GM18870 (cell line): ENCODE results near the gene DSE.
A peak's percentile ranks its signal among the peaks of the same experiment; 100 is the strongest.

ENCODE experiments used
- ATAC-seq: cut with Tn5 transposase; IDR thresholded peaks from one replicate; pipeline ENCODE4 v1.9.1; 2021; ENCODE audit warnings: moderate library complexity; ENCODE audit not compliant: unreplicated experiment

The DSE gene

GRCh38 chr6:116359131-116359530 lies 11.6 kb upstream of the DSE start:
- no peak for ATAC-seq

DNA sequence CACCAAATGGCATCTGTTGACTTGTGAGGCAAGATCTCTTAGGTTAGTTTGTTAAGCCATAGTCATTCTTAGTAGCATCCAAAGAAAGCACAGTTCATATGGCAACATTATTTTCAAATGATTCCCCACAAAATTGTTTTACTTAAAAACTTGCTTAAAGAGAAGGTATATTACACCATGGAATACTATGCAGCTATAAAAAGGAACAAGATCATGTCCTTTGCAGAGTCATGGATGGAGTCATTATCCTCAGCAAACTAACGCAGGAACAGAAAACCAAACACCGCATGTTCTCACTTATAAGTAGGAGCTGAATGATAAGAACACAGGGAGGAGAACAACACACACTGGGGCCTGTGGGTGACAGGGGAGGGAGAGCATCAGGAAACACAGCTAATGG lies 10.9 kb upstream of the DSE start:
- no peak for ATAC-seq

GRCh38 chr6:116362276-116362675 lies 8.5 kb upstream of the DSE start:
- no peak for ATAC-seq

GRCh38 chr6:116363759-116364158 lies 7.0 kb upstream of the DSE start:
- ATAC-seq = no peak

GRCh38 chr6:116364321-116364720 lies 6.4 kb upstream of the DSE start:
- no peak for ATAC-seq

GRCh38 chr6:116365743-116366142 lies 5.0 kb upstream of the DSE start:
- ATAC-seq = no peak

GRCh38 chr6:116366740-116367275 lies 3.9 kb upstream of the DSE start:
- ATAC-seq = no peak

- peak; percentile 55 for ATAC-seq
Observed at GRCh38 chr6:116369540-116369939, 1.2 kb upstream of the DSE start.

DNA sequence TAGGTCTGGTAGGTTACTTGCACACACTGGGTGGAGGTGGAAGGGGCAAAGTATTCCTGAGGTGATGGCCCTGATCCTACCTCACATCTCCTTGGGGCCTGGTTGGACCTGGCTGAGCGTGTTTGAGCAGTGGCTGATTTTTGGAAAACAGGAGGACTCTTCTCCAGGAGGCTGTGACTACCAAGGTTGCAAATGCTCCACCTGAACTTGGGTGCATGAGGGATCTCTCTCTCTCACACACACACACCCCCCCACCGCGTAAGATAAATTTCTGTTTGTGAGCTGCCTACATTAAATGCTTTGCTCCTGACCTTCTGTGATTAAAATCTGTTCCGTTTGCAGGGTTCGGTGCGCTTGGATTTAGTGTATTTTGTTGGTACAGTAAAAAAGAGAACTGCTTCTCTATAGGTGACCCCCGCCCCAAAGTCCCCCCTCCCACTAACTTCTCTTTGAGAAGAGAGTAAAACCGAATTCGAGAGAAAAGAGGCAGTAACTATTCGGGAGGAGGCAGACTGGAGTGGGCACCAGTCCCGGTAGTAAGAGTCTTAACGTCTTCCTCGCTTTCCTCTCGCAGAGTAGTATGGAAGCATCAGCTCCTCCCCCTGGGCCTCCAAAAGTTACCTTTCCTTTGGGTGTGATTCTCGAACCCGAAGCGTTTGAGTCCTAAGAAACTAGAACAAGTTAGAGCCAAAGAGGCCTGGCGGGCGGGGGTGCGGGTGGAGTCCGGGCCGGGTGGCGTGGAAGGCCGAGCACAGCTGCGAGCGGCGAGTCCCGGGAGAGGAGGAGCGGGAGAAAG lies 585 bp upstream of the DSE start:
- peak; percentile 35 for ATAC-seq

- peak; percentile 20 for ATAC-seq
Observed at GRCh38 chr6:116371120-116371917, 572 bp downstream of the DSE start.

GRCh38 chr6:116371918-116372209 lies 1.1 kb downstream of the DSE start:
- no peak for ATAC-seq

DNA sequence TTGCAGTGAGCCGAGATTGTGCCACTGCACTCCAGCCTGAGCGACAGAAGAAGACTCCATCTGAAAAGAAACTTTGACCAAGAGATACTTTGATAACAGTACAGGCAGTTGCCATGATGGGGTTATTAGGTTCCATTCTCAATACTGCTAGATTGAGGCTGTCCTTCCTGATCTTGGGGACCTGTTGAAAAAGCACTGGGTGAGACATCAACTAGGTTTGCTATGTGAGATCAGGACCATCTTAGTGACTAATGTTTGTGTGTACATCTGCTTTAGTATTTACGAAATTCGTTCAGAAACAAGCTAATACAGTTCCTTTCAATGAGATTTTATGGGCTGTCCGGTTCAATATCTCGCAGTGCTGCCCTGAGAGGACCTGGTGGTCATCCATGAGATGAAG lies 2.6 kb downstream of the DSE start:
- no peak for ATAC-seq

DNA sequence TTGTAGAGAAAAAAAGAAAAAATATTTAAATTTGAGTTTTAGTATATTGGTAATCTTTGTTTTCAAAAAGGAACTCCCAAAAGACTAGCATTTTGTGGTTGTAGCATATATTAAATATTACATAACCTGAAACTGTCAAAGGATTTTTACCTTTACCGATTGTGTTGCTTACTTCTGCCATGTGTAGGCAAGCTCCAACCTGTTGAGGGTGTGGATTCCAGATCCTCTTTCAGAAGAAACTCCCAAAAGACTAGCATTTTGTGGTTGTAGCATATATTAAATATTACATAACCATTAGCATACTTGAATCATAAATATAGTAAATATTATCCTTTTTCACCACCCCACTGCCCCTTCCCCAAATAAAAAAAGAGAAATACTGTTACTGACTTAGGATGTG lies 3.2 kb downstream of the DSE start:
- no peak for ATAC-seq

- no peak for ATAC-seq
Observed at GRCh38 chr6:116374586-116374985, 3.8 kb downstream of the DSE start.

DNA sequence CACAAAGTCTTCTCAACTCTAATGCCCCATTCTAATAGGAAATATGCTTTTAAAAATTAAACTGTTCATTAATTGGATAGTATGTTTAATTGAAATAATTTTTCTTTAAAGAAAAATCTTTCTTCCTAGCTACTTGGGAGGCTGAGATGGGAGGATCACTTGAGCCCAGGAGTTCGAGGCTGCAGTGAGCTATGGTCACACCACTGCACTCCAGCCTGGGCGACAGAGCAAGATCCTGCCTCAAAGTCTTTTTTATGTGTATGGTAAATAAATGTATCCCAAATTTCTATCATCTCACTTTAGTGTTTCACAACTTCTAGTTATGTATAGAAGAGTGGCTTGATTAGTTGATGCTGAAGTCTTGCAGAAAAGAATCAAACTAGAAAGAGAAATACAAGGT lies 4.5 kb downstream of the DSE start:
- ATAC-seq = no peak

DNA sequence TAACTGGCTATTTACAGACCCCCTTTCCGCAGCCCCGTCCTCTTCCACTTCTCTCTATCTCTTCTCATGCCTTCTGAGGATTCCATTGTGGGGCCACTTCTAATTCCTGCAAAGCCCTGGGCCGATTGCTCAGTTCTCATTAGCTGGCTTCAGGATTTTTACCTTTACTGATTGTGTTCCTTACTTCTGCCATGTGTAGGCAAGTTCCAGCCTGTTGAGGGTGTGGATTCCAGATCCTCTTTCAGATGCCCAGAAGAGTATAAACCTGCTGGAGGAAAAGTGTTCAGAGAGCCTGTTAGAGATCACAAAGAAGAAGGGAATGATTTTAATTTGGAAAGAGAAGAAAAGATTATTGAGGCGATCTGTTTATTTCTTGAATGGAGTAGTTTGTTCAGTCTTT lies 5.4 kb downstream of the DSE start:
- ATAC-seq = no peak

GRCh38 chr6:116379764-116380163 lies 9.0 kb downstream of the DSE start:
- no peak for ATAC-seq

DNA sequence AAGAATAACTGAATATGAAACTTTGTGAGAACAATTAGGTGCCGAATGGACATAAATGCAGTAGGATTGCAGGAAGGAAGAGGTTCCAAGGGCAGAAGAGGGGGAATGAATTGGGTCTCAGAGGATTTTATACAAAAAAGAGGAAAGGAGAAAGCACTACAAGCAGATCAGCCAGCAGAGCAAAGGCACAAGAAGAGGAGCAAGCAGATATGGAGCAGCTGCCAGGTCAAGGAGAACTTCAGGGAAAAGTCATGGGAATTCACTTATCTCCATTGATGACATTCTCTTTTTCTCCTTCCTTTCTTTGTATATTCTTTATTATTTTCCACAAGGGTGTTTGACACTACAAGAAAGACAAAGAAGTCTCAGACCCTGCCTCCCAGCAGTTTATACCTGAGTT lies 9.6 kb downstream of the DSE start:
- no peak for ATAC-seq

GRCh38 chr6:116381000-116381399 lies 10.3 kb downstream of the DSE start:
- ATAC-seq = no peak

DNA sequence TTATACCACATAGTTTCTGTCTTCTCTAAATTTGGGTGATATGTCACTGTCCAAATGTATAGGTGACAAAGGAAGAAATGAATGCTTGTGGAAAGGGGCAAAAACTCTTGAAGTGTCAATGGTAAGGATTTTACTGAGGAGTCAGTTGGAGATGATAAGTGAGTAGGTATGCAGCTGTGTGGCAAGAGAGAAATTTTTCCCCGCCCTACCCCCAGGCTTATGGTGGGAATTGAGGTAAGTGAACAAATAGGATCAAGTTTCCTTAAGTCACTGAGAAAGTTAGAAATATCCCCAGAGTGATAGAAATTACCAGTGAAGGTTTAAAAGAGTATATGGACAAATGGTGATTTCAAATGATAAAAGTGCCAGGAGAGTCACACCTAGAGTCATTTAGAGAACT lies 11.8 kb downstream of the DSE start:
- ATAC-seq = no peak

DNA sequence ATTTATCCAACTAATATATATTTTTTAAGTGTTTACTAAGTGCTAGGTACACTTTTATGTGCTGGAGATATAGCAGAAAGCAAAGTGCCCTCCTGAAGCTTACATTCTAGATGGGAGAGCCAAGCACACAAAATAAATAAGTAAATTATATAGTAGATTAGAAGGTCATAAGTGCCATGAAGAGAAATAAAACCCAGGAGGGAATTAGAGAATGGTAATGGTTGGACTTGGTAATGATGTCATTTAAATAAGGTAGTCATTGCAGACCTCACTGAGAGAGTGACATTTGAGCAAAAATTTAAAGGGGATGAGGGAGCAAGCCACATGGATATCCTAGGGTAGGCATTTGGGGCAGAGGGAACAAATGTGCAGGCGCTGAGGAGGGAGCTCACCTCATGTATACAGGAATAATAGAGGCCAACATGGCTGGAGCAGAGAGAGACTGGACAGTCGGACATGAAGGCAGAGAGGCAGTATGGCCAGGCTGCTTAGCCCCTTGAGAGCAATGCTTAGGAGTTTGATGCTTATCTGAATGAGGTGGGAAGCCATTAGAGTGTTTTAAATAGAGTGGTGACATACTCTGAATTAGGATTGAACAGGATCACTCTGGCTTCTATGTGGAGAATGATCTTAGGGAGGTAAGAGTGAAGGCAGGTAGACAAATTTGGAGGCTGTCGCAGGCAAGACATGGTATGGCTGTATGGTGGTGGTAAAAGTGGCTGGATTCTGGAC lies 14.1 kb downstream of the DSE start:
- no peak for ATAC-seq

- no peak for ATAC-seq
Observed at GRCh38 chr6:116385459-116385802, 14.7 kb downstream of the DSE start.
